GM21576 (cell line): ENCODE data around the gene CRX.
"Not testable (repeated sequence)": the region's sequence is repeated elsewhere in the genome, so short reads cannot be mapped to it uniquely, and the experiment has no call there.

ENCODE experiments used
- ATAC-seq: cut with Tn5 transposase; IDR thresholded peaks from one replicate; pipeline ENCODE4 v1.9.1; 2021; ENCODE audit warnings: mild to moderate bottlenecking, moderate library complexity; ENCODE audit not compliant: unreplicated experiment

Gene CRX

GRCh38 chr19:47858646-47859285 lies 37.0 kb downstream of the CRX start, which contains the start of gene TPRX2:
TPRX2 (plus strand) TSS chr19:47859235; CDS start chr19:47859247, 12 bp downstream.
- not testable (repeated sequence) for ATAC-seq

- not testable (repeated sequence) for ATAC-seq
These were observed 38.1 kb downstream of the CRX start for GRCh38 chr19:47859838-47860237.

GRCh38 chr19:47860602-47861297 lies 39.0 kb downstream of the CRX start:
- ATAC-seq, result no peak

GRCh38 chr19:47861630-47862029 lies 39.9 kb downstream of the CRX start:
- no peak for ATAC-seq

- ATAC-seq, result no peak
These were observed 41.8 kb downstream of the CRX start for GRCh38 chr19:47863514-47863936.

- no peak for ATAC-seq
These were observed 43.4 kb downstream of the CRX start for GRCh38 chr19:47865166-47865565.

- no peak for ATAC-seq
These were observed 57.2 kb downstream of the CRX start for GRCh38 chr19:47878906-47879305.

GRCh38 chr19:47879385-47879784 lies 57.6 kb downstream of the CRX start:
- not testable (repeated sequence) for ATAC-seq

- no peak for ATAC-seq
These were observed 60.0 kb downstream of the CRX start for GRCh38 chr19:47881757-47882156.

- ATAC-seq, result no peak
These were observed 61.2 kb downstream of the CRX start for GRCh38 chr19:47882890-47883289.

- ATAC-seq, result no peak
These were observed 63.3 kb downstream of the CRX start for GRCh38 chr19:47885067-47885463.

GRCh38 chr19:47886010-47886559 lies 64.3 kb downstream of the CRX start, which contains the start of gene SULT2A1:
SULT2A1 (minus strand) TSS chr19:47886315; CDS start chr19:47886257, 58 bp downstream.
- ATAC-seq, result no peak

- no peak for ATAC-seq
These were observed 69.3 kb downstream of the CRX start for GRCh38 chr19:47890865-47891621.

- no peak for ATAC-seq
These were observed 69.8 kb downstream of the CRX start for GRCh38 chr19:47891622-47891922.

GRCh38 chr19:47891923-47892666 lies 70.4 kb downstream of the CRX start:
- no peak for ATAC-seq
